DMS53 treated with DMSO at 0.1 percent for 48 hours (cell line): ENCODE data around the gene ROPN1L.
"Not testable (repeated sequence)": the region's sequence is repeated elsewhere in the genome, so short reads cannot be mapped to it uniquely, and the experiment has no call there.

Source experiments
- DNase-seq: peaks from one replicate; lab custom pipeline; 2025; ENCODE audit not compliant: unreplicated experiment; lab: John Stamatoyannopoulos, UW

The ROPN1L gene

DNA sequence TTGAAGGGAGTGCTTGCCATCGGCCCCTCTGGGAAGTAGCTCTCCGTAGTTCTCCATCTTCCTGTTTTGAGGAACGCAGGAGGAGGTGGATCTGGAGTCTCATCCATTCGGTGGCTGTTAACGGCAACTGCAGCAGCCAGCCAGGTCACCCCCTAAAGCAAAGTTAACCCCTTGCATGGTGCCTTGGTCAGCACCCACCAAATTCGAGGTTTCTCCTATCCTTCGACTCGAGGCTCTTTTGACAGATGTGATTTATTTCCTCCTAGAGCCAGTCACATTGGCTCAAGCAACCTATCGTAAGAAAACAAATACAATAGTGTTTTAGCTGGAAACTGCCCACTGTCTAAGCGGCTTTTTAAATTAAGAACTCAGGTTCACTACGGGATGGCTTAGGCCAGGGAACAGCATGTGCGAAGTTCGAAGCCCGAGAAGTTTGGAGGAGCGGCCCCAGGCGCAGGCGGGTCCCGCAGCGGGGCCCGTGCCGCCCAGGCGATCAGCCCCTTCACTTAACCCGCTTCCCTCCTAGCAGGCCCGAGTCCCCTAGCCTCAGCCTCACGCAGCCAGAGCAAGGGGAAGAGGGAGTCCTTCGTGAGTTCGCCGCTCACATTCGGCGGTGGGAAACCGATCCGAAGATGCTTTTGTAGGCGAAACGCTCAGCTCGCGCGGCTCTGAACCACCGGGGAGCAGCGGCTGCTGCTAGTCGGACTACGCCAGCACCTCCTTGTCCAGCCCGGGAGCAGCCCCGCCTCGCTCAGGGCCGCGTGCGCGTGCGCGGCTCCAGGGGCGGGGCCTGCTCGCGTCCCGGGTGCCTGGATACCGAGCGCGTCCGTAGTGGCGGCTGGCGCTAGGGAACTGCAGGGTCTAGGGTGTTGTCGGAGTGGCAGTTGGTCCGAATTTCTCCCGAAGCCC is at the start of gene ROPN1L:
ROPN1L (plus strand) TSS at position 797 of the 909 bp plus-strand sequence. CDS start 289 bp downstream, outside the sequence.
- DNase-seq: peak; percentile 72

DNA sequence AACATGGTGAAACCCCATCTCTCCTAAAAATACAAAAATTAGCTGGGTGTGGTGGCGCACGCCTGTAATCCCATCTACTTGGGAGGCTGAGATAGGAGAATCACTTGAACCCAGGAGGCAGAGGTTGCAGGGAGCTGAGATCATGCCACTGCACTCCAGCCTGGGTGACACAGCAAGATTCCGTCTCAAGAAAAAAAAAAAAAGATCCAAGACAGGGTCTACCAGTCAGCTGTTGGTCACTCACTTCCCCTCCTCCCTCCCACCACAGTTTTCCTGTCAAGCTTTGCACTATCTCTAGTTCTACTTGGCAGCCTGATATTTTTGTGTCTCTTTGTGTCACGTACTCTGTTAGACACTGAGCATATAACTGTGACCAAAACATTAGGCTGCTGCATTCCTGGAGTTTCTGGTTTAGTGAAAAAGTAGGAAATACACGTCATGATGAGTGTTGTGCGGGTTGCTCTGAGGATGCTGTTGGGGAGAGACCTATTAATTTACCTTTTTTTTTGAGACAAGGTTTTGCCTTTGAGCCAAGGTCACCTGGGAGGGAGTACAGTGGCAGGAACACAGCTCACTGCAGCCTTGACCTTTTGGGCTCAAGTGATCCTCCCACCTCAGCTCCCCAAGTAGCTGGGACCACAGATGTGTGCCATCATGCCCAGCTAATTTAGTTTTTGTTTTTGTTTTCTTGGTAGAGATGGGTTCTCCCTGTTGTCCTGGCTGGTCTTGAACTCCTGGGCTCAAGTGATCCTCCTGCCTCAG is 48.9 kb upstream of the ROPN1L start:
- DNase-seq: not testable (repeated sequence)

DNA sequence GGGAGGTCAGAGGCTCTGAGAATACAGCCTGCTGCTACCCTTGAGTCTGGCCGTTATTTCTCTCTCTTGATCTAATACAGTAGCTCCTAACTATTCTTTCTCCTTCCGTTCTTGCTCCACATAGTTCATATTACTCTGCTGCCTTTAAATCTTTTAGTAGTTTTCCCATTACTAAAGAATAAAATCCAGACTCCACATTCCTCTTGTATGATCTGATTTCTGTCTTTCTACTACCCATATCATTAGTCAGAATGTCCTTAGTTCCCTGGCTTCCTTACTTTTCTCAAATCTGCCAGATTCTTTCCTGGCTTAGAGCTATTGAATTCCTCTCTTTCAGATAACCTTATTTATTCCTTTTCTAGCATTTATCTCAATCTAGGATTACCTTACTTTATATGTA is 48.2 kb upstream of the ROPN1L start:
- DNase-seq: no peak

GRCh38 chr5:10396552-10396951 is 45.1 kb upstream of the ROPN1L start:
- no peak for DNase-seq

DNA sequence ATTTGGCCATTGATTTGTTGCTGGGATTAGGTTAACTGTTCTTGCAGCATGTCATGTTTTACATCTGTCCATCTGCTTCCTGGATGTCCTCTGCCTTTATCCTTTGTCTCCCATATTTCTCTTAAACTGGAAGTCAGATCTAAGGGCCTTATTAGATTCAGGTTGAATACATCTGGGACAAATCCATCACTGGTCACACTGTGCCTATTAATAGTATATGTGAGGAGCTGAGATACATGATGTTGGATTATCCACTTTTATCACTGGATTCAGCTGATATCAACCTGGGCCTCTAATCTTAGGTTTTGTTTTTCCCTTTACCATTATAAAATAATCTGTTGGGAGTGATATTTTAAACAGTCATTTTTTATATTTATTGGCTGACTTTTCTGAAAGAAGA is 41.8 kb upstream of the ROPN1L start:
- no peak for DNase-seq

- DNase-seq: no peak
Measured at GRCh38 chr5:10400411-10400810, 41.3 kb upstream of the ROPN1L start.

DNA sequence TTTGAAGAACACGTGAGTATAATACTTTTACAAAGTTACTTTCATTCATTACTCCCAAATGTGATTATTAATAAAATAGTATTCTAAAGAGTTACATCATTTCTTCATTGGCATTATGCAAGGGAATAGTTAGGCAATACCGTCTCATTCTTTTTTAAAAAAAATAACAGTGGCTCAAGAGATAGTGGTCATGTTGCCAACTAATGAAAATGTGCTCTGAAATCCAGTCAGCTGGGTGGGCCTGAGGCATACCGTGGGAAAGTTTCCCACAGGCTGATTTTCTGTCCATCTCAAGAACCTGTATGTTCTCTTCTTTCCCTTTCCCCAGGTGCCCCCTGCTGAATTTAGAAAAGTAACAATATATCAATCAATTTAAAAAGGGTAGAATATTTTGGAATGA is 40.8 kb upstream of the ROPN1L start:
- no peak for DNase-seq

GRCh38 chr5:10401498-10401897 is 40.2 kb upstream of the ROPN1L start:
- no peak for DNase-seq

DNA sequence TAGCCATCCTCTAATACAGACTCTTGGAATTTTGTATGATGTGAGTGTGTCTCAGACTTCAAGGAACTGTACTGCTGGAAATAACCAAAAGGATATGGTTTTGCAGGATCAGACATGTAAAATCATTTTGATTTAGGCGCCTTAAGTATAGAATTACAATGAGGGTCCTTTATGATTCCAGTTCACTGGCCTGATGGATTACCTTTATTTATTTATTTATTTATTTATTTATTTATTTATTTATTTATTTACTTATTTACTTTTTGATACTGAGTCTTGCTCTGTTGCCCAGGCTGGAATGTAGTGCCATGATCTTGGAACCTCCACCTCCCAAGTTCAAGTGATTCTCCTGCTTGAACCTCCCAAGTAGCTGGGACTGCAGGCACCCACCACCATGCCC is 37.9 kb upstream of the ROPN1L start:
- no peak for DNase-seq

DNA sequence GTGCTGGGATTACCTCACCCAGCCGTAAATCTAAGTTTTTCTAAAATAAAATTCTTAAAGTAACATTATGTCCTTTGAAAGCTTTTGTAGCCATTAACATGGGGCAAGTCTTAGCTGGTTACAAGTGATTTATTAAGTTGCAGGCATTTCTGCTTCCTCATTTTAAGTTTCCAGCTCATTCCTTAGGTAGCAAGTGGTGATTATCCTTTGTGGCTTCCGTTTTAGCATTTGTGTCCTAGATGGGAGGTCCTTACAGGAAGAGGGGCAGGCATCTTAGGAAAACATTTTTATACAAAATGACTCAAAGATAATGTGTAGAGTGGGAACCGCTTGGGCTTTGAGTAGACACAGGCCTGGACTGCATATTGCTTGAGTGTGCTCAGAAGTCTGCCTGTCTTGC is 35.0 kb upstream of the ROPN1L start:
- DNase-seq: no peak

DNA sequence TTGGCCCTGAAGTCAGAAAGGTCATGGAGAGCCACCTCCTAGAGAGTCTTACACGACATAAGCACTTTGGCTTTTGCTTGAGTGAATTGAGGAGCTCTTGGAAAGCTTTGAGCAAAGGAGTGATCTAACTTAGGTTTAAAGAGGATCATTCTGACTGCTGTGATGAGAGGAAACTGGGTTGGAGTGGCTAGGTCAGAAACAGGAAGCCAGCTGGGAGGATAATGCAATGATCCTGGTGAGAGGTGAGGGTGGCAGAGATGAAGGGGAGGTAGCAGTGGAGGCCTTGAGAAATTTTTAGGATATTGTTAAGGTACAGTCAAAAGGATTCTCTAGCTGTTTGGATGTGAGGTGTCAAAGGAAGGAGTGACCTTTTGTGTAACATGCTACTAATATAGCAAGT is 32.2 kb upstream of the ROPN1L start:
- no peak for DNase-seq

DNA sequence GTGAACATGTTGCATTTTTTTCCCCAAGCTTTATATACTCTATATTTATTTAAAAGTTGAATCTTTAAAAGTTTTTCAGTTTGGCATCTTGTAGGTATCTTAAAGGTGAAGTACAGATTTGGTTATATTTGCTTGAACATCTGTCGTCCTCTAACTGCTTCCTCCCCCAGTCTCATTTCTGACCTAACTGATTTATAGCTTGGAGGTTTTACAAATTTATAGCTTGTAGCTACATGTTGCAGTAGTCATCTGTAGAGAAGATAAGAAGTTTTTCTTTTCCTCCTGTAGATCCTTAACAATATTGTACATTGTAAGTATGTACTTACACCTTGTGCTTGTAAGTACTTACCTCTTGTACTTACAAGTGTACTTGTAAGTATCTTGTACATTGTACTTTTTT is 31.0 kb upstream of the ROPN1L start:
- no peak for DNase-seq

GRCh38 chr5:10411336-10411735 is 30.3 kb upstream of the ROPN1L start:
- no peak for DNase-seq

DNA sequence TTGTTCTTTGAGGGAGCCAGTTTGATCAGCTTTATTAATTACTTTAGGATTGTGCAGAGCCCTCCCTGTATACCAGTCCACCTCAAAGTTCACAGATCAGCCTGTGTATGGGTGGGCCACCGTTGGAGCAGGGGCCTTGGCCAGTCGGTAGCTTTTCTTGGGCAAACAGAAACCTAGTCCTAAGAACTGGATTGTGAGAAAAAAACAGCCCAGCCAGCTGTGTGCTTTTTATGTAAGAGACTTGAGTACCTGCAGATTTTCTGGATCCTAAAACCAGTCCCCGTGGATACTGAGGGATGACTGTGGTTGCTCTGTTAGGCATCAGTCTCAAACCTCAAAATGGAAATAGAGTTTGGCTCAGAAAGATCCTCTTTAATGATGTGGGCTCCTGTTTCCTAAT is 24.8 kb upstream of the ROPN1L start:
- DNase-seq: no peak

DNA sequence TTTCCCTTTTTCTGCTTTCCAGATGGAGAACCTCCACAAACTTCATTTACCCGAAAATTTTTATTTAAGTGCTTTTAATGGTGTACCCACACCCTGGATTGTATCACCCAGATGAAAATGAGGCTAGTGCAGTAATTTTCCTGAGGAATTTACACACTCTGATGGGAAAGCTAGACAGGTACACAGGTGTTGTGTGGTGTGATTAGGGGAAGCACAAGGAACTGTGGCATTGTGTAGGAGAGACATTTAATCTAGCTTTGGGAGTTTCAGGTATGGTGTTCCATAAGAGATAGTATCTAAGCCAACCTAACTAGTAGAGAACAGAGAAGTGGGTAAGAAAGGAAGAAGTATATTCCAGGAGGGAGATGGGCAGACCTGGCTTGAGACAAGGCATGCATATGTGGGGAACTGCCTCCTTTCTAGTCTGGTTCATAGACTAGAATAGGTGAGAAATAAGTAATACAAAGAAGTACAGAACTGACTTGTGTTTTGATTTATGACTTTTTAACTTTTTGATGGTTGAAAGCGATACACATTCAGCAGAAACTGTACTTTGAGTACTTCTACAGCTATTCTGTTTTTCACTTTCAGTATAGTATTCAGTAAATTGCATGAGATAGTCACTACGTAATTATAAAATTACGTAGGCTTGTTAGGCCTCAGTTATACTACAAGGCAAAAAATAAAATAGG is 22.9 kb upstream of the ROPN1L start:
- no peak for DNase-seq

- no peak for DNase-seq
Measured at GRCh38 chr5:10420468-10420867, 21.2 kb upstream of the ROPN1L start.

GRCh38 chr5:10420932-10421331 is 20.7 kb upstream of the ROPN1L start:
- DNase-seq: no peak

- DNase-seq: no peak
Measured at GRCh38 chr5:10421896-10422691, 19.6 kb upstream of the ROPN1L start.

DNA sequence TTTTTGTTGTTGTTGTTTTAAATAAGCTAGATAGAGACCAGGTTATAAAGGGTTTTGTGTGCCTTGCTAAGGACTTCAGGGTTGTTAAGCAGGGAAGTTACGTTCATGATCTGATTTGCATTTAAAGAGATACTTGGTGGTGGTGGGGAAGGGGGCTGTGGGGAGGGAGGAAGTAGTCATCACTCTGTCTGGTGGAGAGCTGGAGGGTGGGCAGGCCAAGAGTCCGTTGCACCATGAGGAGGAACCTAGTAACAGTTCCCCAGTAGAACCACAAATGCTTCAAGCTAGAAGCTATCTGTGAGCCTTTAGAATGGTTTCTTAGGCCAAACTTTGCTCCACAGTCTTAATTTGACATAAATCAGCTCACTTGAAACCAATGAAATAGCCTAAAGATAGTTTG is 18.7 kb upstream of the ROPN1L start:
- DNase-seq: no peak

- no peak for DNase-seq
Measured at GRCh38 chr5:10424124-10424731, 17.5 kb upstream of the ROPN1L start.
